HepG2 (cell line): Measurements from ENCODE around the gene WDHD1. TPM values are rescaled to one million over a fixed set of nuclear protein-coding genes. Genes with fewer than 3 reads are reported as not detected.

Experiments
- AGO2 ChIP-seq: fragments of 200-400 bp; formaldehyde crosslinking; optimal IDR thresholded peaks from 2 replicates; pipeline ENCODE3; 2017; ENCODE audit warnings: mild to moderate bottlenecking, low read depth, low read length, moderate library complexity
- ATAD3A ChIP-seq: sonication (generic); formaldehyde crosslinking; IDR thresholded peaks from 2 replicates; pipeline ENCODE4 v1.4.0; 2020; ENCODE audit warnings: missing genetic modification reagents
- KAT8 ChIP-seq: IDR thresholded peaks from 2 replicates; pipeline ENCODE4 v1.6.1; 2016; ENCODE audit warnings: missing genetic modification reagents, missing compliant biosample characterization
- NFKB2 ChIP-seq: sonication (generic); formaldehyde crosslinking; IDR thresholded peaks from 2 replicates; pipeline ENCODE4 v1.4.0; 2020; ENCODE audit warnings: missing genetic modification reagents, borderline replicate concordance
- PCBP1 ChIP-seq: fragments of 200-400 bp; formaldehyde crosslinking; IDR thresholded peaks from 2 replicates; pipeline ENCODE4 v1.6.1; 2017; ENCODE audit warnings: mild to moderate bottlenecking, low read depth, low read length, borderline replicate concordance
- PHF8 ChIP-seq: sonication (generic); formaldehyde crosslinking; IDR thresholded peaks from 2 replicates; pipeline ENCODE4 v1.5.0; 2020; ENCODE audit warnings: missing genetic modification reagents
- POLR2AphosphoS2 ChIP-seq: IDR thresholded peaks from 2 replicates; pipeline ENCODE4 v1.6.1; 2011; ENCODE audit warnings: low read depth, low read length, improper control_type of control experiment
- SATB2 ChIP-seq: sonication (generic); formaldehyde crosslinking; IDR thresholded peaks from 2 replicates; pipeline ENCODE4 v1.5.0; 2020; ENCODE audit warnings: missing genetic modification reagents
- SNRNP70 ChIP-seq: fragments of 200-400 bp; formaldehyde crosslinking; IDR thresholded peaks from 2 replicates; pipeline ENCODE4 v1.6.1; 2017; ENCODE audit warnings: mild to moderate bottlenecking, low read depth, low read length, moderate library complexity
- THAP11 ChIP-seq: IDR thresholded peaks from 2 replicates; pipeline ENCODE4 v1.6.1; 2016; ENCODE audit warnings: missing biosample characterization, missing genetic modification reagents
- ZNF12 ChIP-seq: sonication (generic); formaldehyde crosslinking; IDR thresholded peaks from 2 replicates; pipeline ENCODE4 v1.5.0; 2020; ENCODE audit warnings: missing genetic modification reagents
- ZNF30 ChIP-seq: sonication (generic); formaldehyde crosslinking; IDR thresholded peaks from 2 replicates; pipeline ENCODE4 v1.5.0; 2020; ENCODE audit warnings: mild to moderate bottlenecking, missing genetic modification reagents
- ZNF335 ChIP-seq: sonication (generic); formaldehyde crosslinking; IDR thresholded peaks from 2 replicates; pipeline ENCODE4 v1.4.0; 2020; ENCODE audit warnings: missing genetic modification reagents
- ZNF343 ChIP-seq: sonication (generic); formaldehyde crosslinking; IDR thresholded peaks from 2 replicates; pipeline ENCODE4 v1.4.0; 2020; ENCODE audit warnings: mild to moderate bottlenecking, missing genetic modification reagents
- ZNF431 ChIP-seq: sonication (generic); formaldehyde crosslinking; IDR thresholded peaks from 2 replicates; pipeline ENCODE4 v1.9.0; 2022; ENCODE audit warnings: missing genetic modification reagents, low read depth, mild to moderate bottlenecking, borderline replicate concordance
- ZNF570 ChIP-seq: sonication (generic); formaldehyde crosslinking; IDR thresholded peaks from 2 replicates; pipeline ENCODE4 v1.4.0; 2020; ENCODE audit warnings: mild to moderate bottlenecking, missing genetic modification reagents, borderline replicate concordance
- ZNF605 ChIP-seq: sonication (generic); formaldehyde crosslinking; IDR thresholded peaks from 2 replicates; pipeline ENCODE4 v1.8.0; 2022; ENCODE audit warnings: mild to moderate bottlenecking, missing genetic modification reagents
- ZNF678 ChIP-seq: sonication (generic); formaldehyde crosslinking; IDR thresholded peaks from 2 replicates; pipeline ENCODE4 v1.4.0; 2020; ENCODE audit warnings: mild to moderate bottlenecking, missing genetic modification reagents
- ZNF768 ChIP-seq: sonication (generic); formaldehyde crosslinking; IDR thresholded peaks from 2 replicates; pipeline ENCODE4 v1.4.0; 2020; ENCODE audit warnings: missing genetic modification reagents
- polyA plus RNA-seq, 8 experiments: library from polyadenylated mRNA; depleted of rRNA in 3 of 8; stranded (reverse) in 7 of 8; unstranded in 1 of 8; fragments of >200 nt; fragmentation: Illumina TruSeq in 4 of 8; extraction: Trizol in 4 of 8; gene quantifications; 2 replicates each; pipeline versions ENCODE4 v1.2.1 to v1.2.3, GENCODE V29; 2011 to 2016; ENCODE audit warnings: low read depth in 4 of 8, missing spikeins in 1 of 8, mixed read lengths in 1 of 8; ENCODE audit not compliant: insufficient read depth in 1 of 8
- total RNA-seq, 5 experiments: library from RNA; depleted of rRNA; stranded (reverse); fragments of >200 nt; fragmentation: Illumina TruSeq; extraction: Trizol; gene quantifications; 2 replicates each; pipeline ENCODE4 v1.2.3, GENCODE V29; 2016; ENCODE audit warnings: low read depth in 1 of 5
- TF ChIP-seq, protein P1 (sequence below): IDR thresholded peaks from 2 replicates; pipeline ENCODE4 v1.6.1; 2016; ENCODE audit warnings: low read depth, borderline replicate concordance
- TF ChIP-seq, protein P2 (sequence below): IDR thresholded peaks from 2 replicates; pipeline ENCODE4 v1.4.0; 2020; ENCODE audit warnings: mild to moderate bottlenecking, missing genetic modification reagents
- TF ChIP-seq, protein P3 (sequence below): IDR thresholded peaks from 2 replicates; pipeline ENCODE4 v1.6.1; 2016; ENCODE audit warnings: control low read depth
- TF ChIP-seq, protein P4 (sequence below): sonication (generic); formaldehyde crosslinking; conservative IDR thresholded peaks from 2 replicates; pipeline ENCODE4 v1.4.0; 2020; ENCODE audit warnings: missing genetic modification reagents
- TF ChIP-seq, protein P5 (sequence below): sonication (generic); formaldehyde crosslinking; IDR thresholded peaks from 2 replicates; pipeline ENCODE4 v1.5.1; 2020; ENCODE audit warnings: missing genetic modification reagents, mild to moderate bottlenecking, borderline replicate concordance

The WDHD1 gene
- total and polyA plus RNA-seq, 2 of the 13 experiments (the other 11 are each of a cell fraction or from before 2014, with no cell fraction given), result 5.5 to 27.5 TPM

DNA sequence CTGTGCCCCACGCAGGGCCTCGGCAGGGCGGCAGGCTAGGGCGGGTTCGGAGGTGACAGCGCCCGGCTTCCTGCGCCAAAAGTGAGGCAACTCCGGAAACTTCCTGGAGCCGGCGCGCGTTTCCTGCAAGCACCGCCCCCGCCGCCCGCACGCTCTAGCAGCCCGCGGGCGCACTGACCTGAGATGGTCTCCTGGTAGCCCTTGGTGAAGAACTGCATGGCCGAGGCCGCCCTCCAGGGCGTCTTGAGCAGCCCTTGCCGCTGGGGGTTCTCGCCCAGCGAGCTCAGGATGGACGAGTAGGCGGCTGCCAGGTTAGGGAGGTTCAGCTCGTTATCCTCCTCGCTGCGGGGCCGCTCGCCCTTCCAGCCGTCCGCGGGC lies 124.8 kb downstream of the WDHD1 start (continued):
- TF ChIP-seq ZNF570 (0 out of 2 replicates have a peak, but pooled peaks have one; percentile 40), NFKB2 (CRISPR knock-in tag) (0 out of 2 replicates have a peak, but pooled peaks have one; percentile 62), ZNF678 (CRISPR knock-in tag) (no peak), THAP11 (CRISPR knock-in tag) (peak; percentile 32; the same call in 1 of the 2 replicates), ZNF335 (CRISPR knock-in tag) (no peak), ATAD3A (CRISPR knock-in tag) (no peak), SATB2 (CRISPR knock-in tag) (no peak), ZNF431 (CRISPR knock-in tag) (no peak), AGO2 (no peak), KAT8 (CRISPR knock-in tag) (no peak), PCBP1 (no peak), PHF8 (CRISPR knock-in tag) (peak; percentile 57), ZNF605 (CRISPR knock-in tag) (peak; percentile 67), ZNF343 (CRISPR knock-in tag) (no peak), ZNF12 (CRISPR knock-in tag) (no peak), ZNF768 (CRISPR knock-in tag) (no peak), ZNF30 (no peak), POLR2AphosphoS2 (no peak), SNRNP70 (no peak)
- TF ChIP-seq, protein P1, sequence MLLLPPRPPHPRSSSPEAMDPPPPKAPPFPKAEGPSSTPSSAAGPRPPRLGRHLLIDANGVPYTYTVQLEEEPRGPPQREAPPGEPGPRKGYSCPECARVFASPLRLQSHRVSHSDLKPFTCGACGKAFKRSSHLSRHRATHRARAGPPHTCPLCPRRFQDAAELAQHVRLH (CRISPR knock-in tag), result 0 out of 2 replicates have a peak, but pooled peaks have one; percentile 21
- TF ChIP-seq, protein P2, sequence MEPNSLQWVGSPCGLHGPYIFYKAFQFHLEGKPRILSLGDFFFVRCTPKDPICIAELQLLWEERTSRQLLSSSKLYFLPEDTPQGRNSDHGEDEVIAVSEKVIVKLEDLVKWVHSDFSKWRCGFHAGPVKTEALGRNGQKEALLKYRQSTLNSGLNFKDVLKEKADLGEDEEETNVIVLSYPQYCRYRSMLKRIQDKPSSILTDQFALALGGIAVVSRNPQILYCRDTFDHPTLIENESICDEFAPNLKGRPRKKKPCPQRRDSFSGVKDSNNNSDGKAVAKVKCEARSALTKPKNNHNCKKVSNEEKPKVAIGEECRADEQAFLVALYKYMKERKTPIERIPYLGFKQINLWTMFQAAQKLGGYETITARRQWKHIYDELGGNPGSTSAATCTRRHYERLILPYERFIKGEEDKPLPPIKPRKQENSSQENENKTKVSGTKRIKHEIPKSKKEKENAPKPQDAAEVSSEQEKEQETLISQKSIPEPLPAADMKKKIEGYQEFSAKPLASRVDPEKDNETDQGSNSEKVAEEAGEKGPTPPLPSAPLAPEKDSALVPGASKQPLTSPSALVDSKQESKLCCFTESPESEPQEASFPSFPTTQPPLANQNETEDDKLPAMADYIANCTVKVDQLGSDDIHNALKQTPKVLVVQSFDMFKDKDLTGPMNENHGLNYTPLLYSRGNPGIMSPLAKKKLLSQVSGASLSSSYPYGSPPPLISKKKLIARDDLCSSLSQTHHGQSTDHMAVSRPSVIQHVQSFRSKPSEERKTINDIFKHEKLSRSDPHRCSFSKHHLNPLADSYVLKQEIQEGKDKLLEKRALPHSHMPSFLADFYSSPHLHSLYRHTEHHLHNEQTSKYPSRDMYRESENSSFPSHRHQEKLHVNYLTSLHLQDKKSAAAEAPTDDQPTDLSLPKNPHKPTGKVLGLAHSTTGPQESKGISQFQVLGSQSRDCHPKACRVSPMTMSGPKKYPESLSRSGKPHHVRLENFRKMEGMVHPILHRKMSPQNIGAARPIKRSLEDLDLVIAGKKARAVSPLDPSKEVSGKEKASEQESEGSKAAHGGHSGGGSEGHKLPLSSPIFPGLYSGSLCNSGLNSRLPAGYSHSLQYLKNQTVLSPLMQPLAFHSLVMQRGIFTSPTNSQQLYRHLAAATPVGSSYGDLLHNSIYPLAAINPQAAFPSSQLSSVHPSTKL, result peak; percentile 34; the same call in 1 of the 2 replicates
- TF ChIP-seq, protein P3, sequence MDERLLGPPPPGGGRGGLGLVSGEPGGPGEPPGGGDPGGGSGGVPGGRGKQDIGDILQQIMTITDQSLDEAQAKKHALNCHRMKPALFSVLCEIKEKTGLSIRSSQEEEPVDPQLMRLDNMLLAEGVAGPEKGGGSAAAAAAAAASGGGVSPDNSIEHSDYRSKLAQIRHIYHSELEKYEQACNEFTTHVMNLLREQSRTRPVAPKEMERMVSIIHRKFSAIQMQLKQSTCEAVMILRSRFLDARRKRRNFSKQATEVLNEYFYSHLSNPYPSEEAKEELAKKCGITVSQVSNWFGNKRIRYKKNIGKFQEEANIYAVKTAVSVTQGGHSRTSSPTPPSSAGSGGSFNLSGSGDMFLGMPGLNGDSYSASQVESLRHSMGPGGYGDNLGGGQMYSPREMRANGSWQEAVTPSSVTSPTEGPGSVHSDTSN (CRISPR knock-in tag), result no peak
- TF ChIP-seq, protein P4, sequence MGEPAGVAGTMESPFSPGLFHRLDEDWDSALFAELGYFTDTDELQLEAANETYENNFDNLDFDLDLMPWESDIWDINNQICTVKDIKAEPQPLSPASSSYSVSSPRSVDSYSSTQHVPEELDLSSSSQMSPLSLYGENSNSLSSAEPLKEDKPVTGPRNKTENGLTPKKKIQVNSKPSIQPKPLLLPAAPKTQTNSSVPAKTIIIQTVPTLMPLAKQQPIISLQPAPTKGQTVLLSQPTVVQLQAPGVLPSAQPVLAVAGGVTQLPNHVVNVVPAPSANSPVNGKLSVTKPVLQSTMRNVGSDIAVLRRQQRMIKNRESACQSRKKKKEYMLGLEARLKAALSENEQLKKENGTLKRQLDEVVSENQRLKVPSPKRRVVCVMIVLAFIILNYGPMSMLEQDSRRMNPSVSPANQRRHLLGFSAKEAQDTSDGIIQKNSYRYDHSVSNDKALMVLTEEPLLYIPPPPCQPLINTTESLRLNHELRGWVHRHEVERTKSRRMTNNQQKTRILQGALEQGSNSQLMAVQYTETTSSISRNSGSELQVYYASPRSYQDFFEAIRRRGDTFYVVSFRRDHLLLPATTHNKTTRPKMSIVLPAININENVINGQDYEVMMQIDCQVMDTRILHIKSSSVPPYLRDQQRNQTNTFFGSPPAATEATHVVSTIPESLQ (CRISPR knock-in tag), result no peak
- TF ChIP-seq, protein P5, sequence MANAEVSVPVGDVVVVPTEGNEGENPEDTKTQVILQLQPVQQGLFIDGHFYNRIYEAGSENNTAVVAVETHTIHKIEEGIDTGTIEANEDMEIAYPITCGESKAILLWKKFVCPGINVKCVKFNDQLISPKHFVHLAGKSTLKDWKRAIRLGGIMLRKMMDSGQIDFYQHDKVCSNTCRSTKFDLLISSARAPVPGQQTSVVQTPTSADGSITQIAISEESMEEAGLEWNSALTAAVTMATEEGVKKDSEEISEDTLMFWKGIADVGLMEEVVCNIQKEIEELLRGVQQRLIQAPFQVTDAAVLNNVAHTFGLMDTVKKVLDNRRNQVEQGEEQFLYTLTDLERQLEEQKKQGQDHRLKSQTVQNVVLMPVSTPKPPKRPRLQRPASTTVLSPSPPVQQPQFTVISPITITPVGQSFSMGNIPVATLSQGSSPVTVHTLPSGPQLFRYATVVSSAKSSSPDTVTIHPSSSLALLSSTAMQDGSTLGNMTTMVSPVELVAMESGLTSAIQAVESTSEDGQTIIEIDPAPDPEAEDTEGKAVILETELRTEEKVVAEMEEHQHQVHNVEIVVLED (CRISPR knock-in tag), result peak; percentile 37; the same call in 1 of the 2 replicates
